Transverse colon (tissue), 4 donors: ENCODE results near the gene NRK.

Experiments used
- CTCF ChIP-seq, 5 experiments: fragments of 200-600 bp in 3 of 5; fragments of 450-650 bp in 2 of 5; sonication (generic) in 3 of 5; IDR thresholded peaks; 1 replicate in 2 of 5; 2 replicates in 3 of 5; pipeline ENCODE4 v1.5.1; 2016 to 2017; ENCODE audit warnings: antibody characterized with exemption in 5 of 5, inconsistent platforms in 3 of 5, mild to moderate bottlenecking in 2 of 5, moderate library complexity in 1 of 5
- POLR2A ChIP-seq: fragments of 450-650 bp; IDR thresholded peaks from one replicate; pipeline ENCODE4 v1.6.1; 2016; ENCODE audit warnings: antibody characterized with exemption, mild to moderate bottlenecking, moderate library complexity
- POLR2AphosphoS5 ChIP-seq, 3 donors: sonication (generic); formaldehyde crosslinking; IDR thresholded peaks; one replicate each; pipeline ENCODE4 v1.6.1; 2016; ENCODE audit warnings: antibody characterized with exemption in 3 of 3

GRCh38 chrX:105870445-105870844 is 48.1 kb downstream of the NRK start:
- TF ChIP-seq CTCF (IDR thresholded peaks at IDR 0.05) (no peak), POLR2AphosphoS5 (IDR thresholded peaks at IDR 0.05) (no peak), POLR2A (no peak)
